GM23338 (cell line): ENCODE results near the gene UBE3B. TPM values are rescaled to one million over a fixed set of nuclear protein-coding genes. Genes with fewer than 3 reads are reported as not detected.

Experiments used
- ATAC-seq: fragments of 200-7000 bp; cut with Tn5 transposase; 3 replicates; pipeline ENCODE4 v1.9.1; 2020
- DNase-seq: peaks from one replicate; pipeline ENCODE4 v3.0.0-alpha.2; 2015; ENCODE audit warnings: low spot score
- H2AFZ ChIP-seq: fragments of 200-600 bp; sonication (generic); 2 replicates; pipeline ENCODE4 v1.8.0; 2016; ENCODE audit warnings: antibody characterized with exemption, mild to moderate bottlenecking, moderate library complexity
- H3F3A ChIP-seq: fragments of 200-600 bp; sonication (generic); replicated peaks from 2 replicates; pipeline ENCODE4 v1.8.0; 2017; ENCODE audit warnings: antibody characterized with exemption, mixed run types, low read depth
- H3K27ac ChIP-seq: fragments of 200-600 bp; sonication (generic); 2 replicates; pipeline ENCODE4 v1.6.1; 2016; ENCODE audit warnings: low read depth
- H3K27me3 ChIP-seq: fragments of 200-600 bp; sonication (generic); 2 replicates; pipeline ENCODE4 v1.8.0; 2016; ENCODE audit warnings: mild to moderate bottlenecking, mixed run types, moderate library complexity; ENCODE audit not compliant: insufficient read depth
- H3K36me3 ChIP-seq: fragments of 200-600 bp; sonication (generic); 2 replicates; pipeline ENCODE4 v1.8.0; 2016; ENCODE audit warnings: mild to moderate bottlenecking; ENCODE audit not compliant: insufficient read depth
- H3K4me1 ChIP-seq: fragments of 200-600 bp; sonication (generic); 2 replicates; pipeline ENCODE4 v1.8.0; 2016; ENCODE audit warnings: mild to moderate bottlenecking, moderate library complexity; ENCODE audit not compliant: insufficient read depth
- H3K4me2 ChIP-seq: fragments of 200-600 bp; sonication (generic); 2 replicates; pipeline ENCODE4 v1.7.1; 2017; ENCODE audit warnings: mixed run types
- H3K4me3 ChIP-seq: fragments of 200-600 bp; sonication (generic); 2 replicates; pipeline ENCODE4 v1.6.1; 2016; ENCODE audit warnings: mixed run types
- H3K79me2 ChIP-seq: fragments of 200-600 bp; sonication (generic); replicated peaks from 2 replicates; pipeline ENCODE4 v1.8.0; 2017; ENCODE audit warnings: mild to moderate bottlenecking; ENCODE audit not compliant: insufficient read depth
- H3K9me2 ChIP-seq: fragments of 200-600 bp; sonication (generic); 2 replicates; pipeline ENCODE4 v1.8.0; 2017; ENCODE audit not compliant: insufficient read depth
- H4K20me1 ChIP-seq: fragments of 200-600 bp; sonication (generic); replicated peaks from 2 replicates; pipeline ENCODE4 v1.8.0; 2017; ENCODE audit warnings: mild to moderate bottlenecking; ENCODE audit not compliant: insufficient read depth
- H3K27ac Mint-ChIP-seq: 2 replicates; pipeline ENCODE4 v1.8.0; 2020; ENCODE audit warnings: inconsistent platforms, mild to moderate bottlenecking, moderate library complexity, mixed read lengths
- H3K27me3 Mint-ChIP-seq: 3 replicates; pipeline ENCODE4 v1.8.0; 2022; ENCODE audit warnings: low read depth, mild to moderate bottlenecking, moderate library complexity, mixed read lengths, inconsistent platforms; ENCODE audit not compliant: insufficient read depth, poor library complexity
- H3K36me3 Mint-ChIP-seq: 3 replicates; pipeline ENCODE4 v1.8.0; 2021; ENCODE audit warnings: low read depth, mild to moderate bottlenecking, inconsistent platforms, moderate library complexity, mixed read lengths
- H3K4me1 Mint-ChIP-seq: 3 replicates; pipeline ENCODE4 v1.8.0; 2020; ENCODE audit warnings: mild to moderate bottlenecking, inconsistent platforms, mixed read lengths
- H3K4me3 Mint-ChIP-seq: 3 replicates; pipeline ENCODE4 v1.8.0; 2021; ENCODE audit warnings: moderate library complexity, mild to moderate bottlenecking, inconsistent platforms, mixed read lengths
- H3K9me3 Mint-ChIP-seq: 3 replicates; pipeline ENCODE4 v1.8.0; 2020; ENCODE audit warnings: moderate library complexity, mild to moderate bottlenecking, inconsistent platforms, mixed read lengths
- EZH2 ChIP-seq: fragments of 200-600 bp; sonication (generic); IDR thresholded peaks from one replicate; pipeline ENCODE4 v1.8.0; 2017; ENCODE audit warnings: antibody characterized with exemption, mild to moderate bottlenecking, low read depth; ENCODE audit not compliant: unreplicated experiment
- EZH2phosphoT487 ChIP-seq: fragments of 200-600 bp; sonication (generic); IDR thresholded peaks from one replicate; pipeline ENCODE4 v1.8.1; 2018; ENCODE audit warnings: antibody characterized with exemption; ENCODE audit not compliant: unreplicated experiment
- JUNB ChIP-seq: IDR thresholded peaks from one replicate; pipeline ENCODE4 v1.6.1; 2016; ENCODE audit warnings: antibody characterized with exemption; ENCODE audit not compliant: unreplicated experiment
- NANOG ChIP-seq: IDR thresholded peaks from 2 replicates; pipeline ENCODE4 v1.6.1; 2016; ENCODE audit warnings: antibody characterized with exemption, borderline replicate concordance
- STAT1 ChIP-seq: IDR thresholded peaks from one replicate; pipeline ENCODE4 v1.6.1; 2016; ENCODE audit warnings: antibody characterized with exemption; ENCODE audit not compliant: unreplicated experiment
- ZNF114 ChIP-seq: fragments of 250-450 bp; sonication (Bioruptor Pico); IDR thresholded peaks from 2 replicates; pipeline ENCODE4 v1.5.0; 2020; ENCODE audit warnings: mild to moderate bottlenecking, moderate library complexity
- ZNF331 ChIP-seq: fragments of 250-450 bp; sonication (Bioruptor Pico); IDR thresholded peaks from 2 replicates; pipeline ENCODE4 v1.5.0; 2020; ENCODE audit warnings: low read depth, mild to moderate bottlenecking, moderate library complexity
- polyA plus RNA-seq: library from polyadenylated mRNA; unstranded; fragments of >200 nt; fragmentation: Nextera tagmentation; extraction: Ambion mirVana; gene quantifications from 2 replicates; pipeline ENCODE4 v1.2.1, GENCODE V29; 2016
- total RNA-seq: library from RNA; depleted of rRNA; stranded (reverse); fragments of >200 nt; shearing (Covaris generic); gene quantifications from 2 replicates; pipeline ENCODE4 v1.2.3, GENCODE V29; 2014
- TF ChIP-seq, protein P1 (sequence below), 2 experiments: fragments of 200-600 bp in 1 of 2; sonication (generic) in 1 of 2; conservative IDR thresholded peaks; 2 replicates each; pipeline versions ENCODE4 v1.5.1 to v1.6.1; 2016 to 2017; ENCODE audit warnings: antibody characterized with exemption in 2 of 2, low read depth in 2 of 2, mild to moderate bottlenecking in 2 of 2, moderate library complexity in 1 of 2
- TF ChIP-seq, protein P2 (sequence below): IDR thresholded peaks from one replicate; pipeline ENCODE4 v1.6.1; 2018; ENCODE audit warnings: antibody characterized with exemption; ENCODE audit not compliant: unreplicated experiment
- TF ChIP-seq, protein P3 (sequence below): IDR thresholded peaks from 2 replicates; pipeline ENCODE4 v1.6.1; 2016; ENCODE audit warnings: antibody characterized with exemption

Gene UBE3B
- total and polyA plus RNA-seq, 2 experiments from 2014 or later, result 20.8 TPM

DNA sequence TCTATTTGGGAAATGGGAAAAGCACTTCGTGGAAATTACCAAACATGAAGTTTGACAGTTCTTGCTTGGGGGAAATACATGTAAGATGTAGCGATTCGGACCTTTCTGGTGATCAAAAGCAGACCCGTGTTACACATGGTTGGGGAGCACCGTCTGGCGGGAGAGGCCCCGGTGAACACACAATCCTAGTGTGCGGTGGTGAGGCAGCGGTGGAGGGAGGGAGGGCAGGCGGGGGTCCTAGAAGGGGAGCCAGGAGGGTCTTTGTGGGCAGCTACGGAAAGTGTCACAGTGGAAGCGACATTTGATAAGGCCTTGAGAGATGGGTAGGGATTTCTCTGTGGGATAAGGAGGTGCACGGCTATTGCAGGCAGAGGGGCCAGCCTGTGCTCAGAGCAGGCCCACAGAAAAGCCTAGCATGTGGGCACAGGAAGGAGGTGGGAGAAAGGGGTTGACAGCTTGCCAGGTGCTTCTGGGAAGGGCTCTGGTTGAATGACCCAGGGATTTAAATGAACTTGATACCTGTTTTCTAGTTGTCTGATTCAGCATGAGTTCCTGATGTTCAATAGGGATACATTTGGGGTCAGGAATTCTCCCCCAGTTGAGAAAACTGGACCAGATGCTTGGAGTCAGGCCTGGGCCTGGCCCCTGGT lies 103.4 kb downstream of the UBE3B start:
- Mint-ChIP-seq H3K4me1 (peaks cover 2% of the 10 kb centered on the region; the same call in 1 of the 3 replicates), H3K9me3 (no peaks in the 10 kb centered on the region), H3K36me3 (peaks cover 61% of the 10 kb centered on the region), H3K27me3 (peaks cover 8% of the 10 kb centered on the region), H3K27ac (peak overlapping the region; percentile 24; the same call in 1 of the 2 replicates), H3K4me3 (no peak overlapping the region)
- Histone ChIP-seq H3K79me2 (peaks cover 6% of the 10 kb centered on the region), H3K9me2 (no peaks in the 10 kb centered on the region), H3K4me2 (no peak overlapping the region), H3K27me3 (no peaks in the 10 kb centered on the region), H3K4me1 (no peaks in the 10 kb centered on the region), H3F3A (no peaks in the 10 kb centered on the region), H3K27ac (no peak overlapping the region), H4K20me1 (no peaks in the 10 kb centered on the region; the same call in 1 of the 2 replicates), H2AFZ (no peak overlapping the region), H3K4me3 (no peak overlapping the region), H3K36me3 (peaks cover 23% of the 10 kb centered on the region)
- TF ChIP-seq JUNB (no peak), ZNF331 (no peak), ZNF114 (no peak)
- TF ChIP-seq, protein P1, sequence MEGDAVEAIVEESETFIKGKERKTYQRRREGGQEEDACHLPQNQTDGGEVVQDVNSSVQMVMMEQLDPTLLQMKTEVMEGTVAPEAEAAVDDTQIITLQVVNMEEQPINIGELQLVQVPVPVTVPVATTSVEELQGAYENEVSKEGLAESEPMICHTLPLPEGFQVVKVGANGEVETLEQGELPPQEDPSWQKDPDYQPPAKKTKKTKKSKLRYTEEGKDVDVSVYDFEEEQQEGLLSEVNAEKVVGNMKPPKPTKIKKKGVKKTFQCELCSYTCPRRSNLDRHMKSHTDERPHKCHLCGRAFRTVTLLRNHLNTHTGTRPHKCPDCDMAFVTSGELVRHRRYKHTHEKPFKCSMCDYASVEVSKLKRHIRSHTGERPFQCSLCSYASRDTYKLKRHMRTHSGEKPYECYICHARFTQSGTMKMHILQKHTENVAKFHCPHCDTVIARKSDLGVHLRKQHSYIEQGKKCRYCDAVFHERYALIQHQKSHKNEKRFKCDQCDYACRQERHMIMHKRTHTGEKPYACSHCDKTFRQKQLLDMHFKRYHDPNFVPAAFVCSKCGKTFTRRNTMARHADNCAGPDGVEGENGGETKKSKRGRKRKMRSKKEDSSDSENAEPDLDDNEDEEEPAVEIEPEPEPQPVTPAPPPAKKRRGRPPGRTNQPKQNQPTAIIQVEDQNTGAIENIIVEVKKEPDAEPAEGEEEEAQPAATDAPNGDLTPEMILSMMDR (conservative IDR thresholded peaks at IDR 0.05; ENCODE audit: low read depth in 2 of 2), result no peak
- TF ChIP-seq, protein P2, sequence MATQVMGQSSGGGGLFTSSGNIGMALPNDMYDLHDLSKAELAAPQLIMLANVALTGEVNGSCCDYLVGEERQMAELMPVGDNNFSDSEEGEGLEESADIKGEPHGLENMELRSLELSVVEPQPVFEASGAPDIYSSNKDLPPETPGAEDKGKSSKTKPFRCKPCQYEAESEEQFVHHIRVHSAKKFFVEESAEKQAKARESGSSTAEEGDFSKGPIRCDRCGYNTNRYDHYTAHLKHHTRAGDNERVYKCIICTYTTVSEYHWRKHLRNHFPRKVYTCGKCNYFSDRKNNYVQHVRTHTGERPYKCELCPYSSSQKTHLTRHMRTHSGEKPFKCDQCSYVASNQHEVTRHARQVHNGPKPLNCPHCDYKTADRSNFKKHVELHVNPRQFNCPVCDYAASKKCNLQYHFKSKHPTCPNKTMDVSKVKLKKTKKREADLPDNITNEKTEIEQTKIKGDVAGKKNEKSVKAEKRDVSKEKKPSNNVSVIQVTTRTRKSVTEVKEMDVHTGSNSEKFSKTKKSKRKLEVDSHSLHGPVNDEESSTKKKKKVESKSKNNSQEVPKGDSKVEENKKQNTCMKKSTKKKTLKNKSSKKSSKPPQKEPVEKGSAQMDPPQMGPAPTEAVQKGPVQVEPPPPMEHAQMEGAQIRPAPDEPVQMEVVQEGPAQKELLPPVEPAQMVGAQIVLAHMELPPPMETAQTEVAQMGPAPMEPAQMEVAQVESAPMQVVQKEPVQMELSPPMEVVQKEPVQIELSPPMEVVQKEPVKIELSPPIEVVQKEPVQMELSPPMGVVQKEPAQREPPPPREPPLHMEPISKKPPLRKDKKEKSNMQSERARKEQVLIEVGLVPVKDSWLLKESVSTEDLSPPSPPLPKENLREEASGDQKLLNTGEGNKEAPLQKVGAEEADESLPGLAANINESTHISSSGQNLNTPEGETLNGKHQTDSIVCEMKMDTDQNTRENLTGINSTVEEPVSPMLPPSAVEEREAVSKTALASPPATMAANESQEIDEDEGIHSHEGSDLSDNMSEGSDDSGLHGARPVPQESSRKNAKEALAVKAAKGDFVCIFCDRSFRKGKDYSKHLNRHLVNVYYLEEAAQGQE, result no peak
- DNase-seq (no peak), ATAC-seq (no peak)

DNA sequence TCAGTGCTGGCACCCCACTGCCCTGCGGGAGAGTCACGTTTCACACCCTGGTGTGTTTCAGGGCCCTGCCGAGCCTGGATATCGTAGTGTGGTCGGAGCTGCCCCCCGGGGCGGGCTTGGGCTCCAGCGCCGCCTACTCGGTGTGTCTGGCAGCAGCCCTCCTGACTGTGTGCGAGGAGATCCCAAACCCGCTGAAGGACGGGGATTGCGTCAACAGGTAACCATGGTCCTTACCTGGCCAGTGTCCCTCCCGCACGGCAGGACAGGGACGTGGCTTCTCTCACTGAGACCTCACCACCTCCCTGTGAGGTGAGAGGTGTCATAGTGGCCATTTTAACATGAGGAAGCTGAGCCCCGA lies 103.9 kb downstream of the UBE3B start:
- H3K27me3 Mint-ChIP-seq, result peaks cover 8% of the 10 kb centered on the region
- no peaks in the 10 kb centered on the region for H3K9me3 Mint-ChIP-seq
- H3K4me3 ChIP-seq, result no peak overlapping the region
- H3K79me2 ChIP-seq, result peaks cover 5% of the 10 kb centered on the region; the same call in 1 of the 2 replicates
- H4K20me1 ChIP-seq, result no peaks in the 10 kb centered on the region; the same call in 1 of the 2 replicates
- no peak overlapping the region for H3K27ac ChIP-seq
- ATAC-seq (no peak), DNase-seq (no peak)
- H3K36me3 Mint-ChIP-seq, result peaks cover 58% of the 10 kb centered on the region
- H3K4me3 Mint-ChIP-seq, result no peak overlapping the region
- peaks cover 2% of the 10 kb centered on the region; the same call in 1 of the 3 replicates for H3K4me1 Mint-ChIP-seq
- H2AFZ ChIP-seq, result no peak overlapping the region
- peaks cover 20% of the 10 kb centered on the region for H3K36me3 ChIP-seq
- H3K27me3 ChIP-seq, result no peaks in the 10 kb centered on the region
- H3K4me1 ChIP-seq, result no peaks in the 10 kb centered on the region
- no peaks in the 10 kb centered on the region for H3F3A ChIP-seq
- H3K27ac Mint-ChIP-seq, result no peak overlapping the region
- no peak overlapping the region for H3K4me2 ChIP-seq
- no peaks in the 10 kb centered on the region for H3K9me2 ChIP-seq
- TF ChIP-seq, protein P3, sequence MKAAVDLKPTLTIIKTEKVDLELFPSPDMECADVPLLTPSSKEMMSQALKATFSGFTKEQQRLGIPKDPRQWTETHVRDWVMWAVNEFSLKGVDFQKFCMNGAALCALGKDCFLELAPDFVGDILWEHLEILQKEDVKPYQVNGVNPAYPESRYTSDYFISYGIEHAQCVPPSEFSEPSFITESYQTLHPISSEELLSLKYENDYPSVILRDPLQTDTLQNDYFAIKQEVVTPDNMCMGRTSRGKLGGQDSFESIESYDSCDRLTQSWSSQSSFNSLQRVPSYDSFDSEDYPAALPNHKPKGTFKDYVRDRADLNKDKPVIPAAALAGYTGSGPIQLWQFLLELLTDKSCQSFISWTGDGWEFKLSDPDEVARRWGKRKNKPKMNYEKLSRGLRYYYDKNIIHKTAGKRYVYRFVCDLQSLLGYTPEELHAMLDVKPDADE, result no peak
- TF ChIP-seq ZNF331 (no peak), STAT1 (no peak), ZNF114 (no peak), EZH2 (no peak), EZH2phosphoT487 (no peak), NANOG (no peak)
- TF ChIP-seq, protein P1 (conservative IDR thresholded peaks at IDR 0.05; ENCODE audit: low read depth in 2 of 2), result no peak
